Stimulated activated CD4-positive, alpha-beta T cell treated with anti-CD3 and anti-CD28 coated beads, Interleukin-15, amount 100 ng/mL, for 24 hours (primary cell): ENCODE measurements around the gene LGALS4.
"Not testable (repeated sequence)": the region's sequence is repeated elsewhere in the genome, so short reads cannot be mapped to it uniquely, and the experiment has no call there.

ENCODE experiments used
- DNase-seq: peaks from one replicate; pipeline ENCODE4 v3.0.0-alpha.2; 2020

LGALS4 gene

DNA sequence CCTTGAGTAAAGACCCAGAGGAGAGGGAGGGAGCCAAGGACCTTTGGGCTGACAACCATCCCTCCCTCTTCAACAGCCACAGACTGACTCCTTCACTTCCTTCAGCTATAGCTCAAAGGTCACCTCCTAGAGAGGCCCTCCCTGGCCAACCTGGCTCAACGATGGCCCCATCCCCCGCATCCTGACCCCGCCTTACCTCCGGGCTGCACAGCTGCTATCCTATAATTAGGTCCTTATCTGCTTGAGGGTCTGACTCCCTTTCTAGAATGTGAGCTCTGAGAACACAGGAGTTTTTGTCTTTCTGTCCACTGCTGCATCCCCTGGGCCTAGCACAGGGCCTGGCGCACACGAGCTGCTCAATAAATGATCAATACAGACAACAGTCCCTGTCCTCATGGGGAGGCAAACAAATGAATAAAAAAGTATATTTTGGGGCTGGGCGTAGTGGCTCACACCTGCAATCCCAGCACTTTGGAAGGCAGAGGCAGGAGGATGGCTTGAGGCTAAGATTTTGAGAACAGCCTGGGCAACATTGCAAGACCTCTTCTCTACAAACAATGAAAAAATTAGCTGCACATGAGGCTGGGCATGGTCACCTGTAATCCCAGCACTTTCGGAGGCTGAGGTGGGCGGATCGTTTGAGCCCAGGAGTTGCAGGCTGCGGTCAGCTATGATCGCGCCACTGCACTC, 6.6 kb upstream of the LGALS4 start:
- no peak for DNase-seq

DNA sequence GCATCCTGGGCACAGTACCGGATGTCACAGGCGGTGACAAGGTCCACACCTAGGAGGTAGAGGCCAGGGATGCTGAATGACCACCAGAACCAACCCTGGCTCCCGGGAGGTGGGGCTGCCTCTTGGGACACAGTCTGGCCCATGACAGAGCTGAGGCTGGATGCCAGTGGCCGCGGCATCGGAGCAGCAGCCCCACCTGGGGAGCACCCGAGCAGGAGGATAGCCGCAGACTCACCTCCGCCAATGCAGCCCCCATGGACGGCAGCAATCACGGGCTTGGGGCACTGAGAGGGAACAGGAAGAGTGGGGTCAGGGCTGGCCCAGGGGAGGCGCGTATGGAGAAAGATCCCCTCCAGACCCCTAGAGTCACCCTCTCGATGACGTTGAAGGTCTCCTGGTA, 4.3 kb upstream of the LGALS4 start:
- no peak for DNase-seq

DNA sequence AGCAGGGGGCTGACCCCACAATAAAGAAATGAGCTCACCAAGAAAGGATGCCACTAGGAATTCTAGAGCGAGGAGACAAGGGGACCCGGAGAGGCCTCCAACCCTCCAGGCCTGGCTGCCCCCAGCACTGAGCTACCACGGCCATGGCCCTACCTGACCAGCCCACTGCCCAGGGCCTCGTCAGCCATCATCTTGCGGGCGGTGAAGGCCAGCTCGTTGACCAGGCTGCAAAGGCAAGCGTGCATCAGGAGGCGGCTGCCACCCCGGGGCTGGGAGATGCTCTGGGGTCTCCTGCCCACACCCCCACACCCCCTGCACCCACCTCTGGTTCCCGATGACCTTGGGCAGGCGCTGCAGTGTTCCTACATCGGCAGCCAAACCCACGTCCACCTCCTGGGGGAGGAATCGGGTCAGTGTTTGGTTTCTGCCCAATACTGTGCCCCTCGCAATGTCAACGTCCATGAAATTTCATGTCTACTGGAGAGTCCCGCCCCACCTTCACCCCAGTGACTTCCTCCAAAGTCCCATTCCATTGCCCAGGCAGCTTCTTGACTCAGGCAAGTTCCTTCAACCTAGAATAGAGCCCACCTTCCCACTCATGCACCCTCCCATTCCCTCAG, 3.5 kb upstream of the LGALS4 start:
- DNase-seq = no peak

DNA sequence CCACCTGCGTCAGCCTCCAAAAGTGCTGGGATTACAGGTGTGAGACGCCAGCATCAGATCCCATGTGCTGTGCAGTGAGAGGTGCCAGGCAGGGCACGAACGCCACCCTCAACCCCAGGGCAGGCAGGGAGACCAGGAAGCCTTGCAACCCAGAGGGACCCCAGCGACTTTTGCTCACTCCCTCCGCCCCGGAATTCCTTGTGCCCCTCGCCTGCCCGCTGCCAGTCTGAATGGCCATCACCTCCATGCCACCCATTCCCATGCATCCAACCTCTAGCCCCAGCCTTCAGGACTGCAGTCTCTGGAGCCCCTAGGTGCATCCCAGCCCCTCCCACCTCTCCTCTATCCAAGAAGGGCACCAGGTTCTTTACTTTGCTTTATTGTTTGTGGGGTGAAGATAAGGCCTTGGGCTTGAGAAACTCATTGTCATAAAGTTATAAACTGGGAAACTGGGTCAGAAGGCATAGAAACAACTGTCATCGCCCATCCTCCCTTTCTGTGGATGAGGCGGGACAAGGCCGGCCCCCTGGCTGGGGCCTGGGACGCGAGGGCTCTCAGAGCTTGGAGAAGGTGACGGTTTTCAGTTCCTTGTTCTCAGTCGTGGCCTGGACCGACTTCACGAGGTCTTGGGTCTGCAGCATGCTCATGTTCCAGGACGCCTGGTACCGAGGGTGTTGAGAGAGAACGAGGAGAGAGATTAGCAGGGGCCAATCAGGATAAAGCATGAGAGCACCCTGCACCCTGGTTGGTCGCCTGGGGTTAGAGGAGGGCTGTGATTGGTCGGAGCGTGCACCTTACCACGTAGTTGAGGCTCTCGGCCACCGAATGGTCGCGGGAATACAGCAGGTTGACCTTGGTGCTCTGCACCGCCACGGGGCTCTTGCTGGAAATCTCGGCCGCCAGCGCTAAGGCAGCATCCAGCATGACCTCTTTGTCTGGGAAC, 2.6 kb upstream of the LGALS4 start:
- DNase-seq = no peak

DNA sequence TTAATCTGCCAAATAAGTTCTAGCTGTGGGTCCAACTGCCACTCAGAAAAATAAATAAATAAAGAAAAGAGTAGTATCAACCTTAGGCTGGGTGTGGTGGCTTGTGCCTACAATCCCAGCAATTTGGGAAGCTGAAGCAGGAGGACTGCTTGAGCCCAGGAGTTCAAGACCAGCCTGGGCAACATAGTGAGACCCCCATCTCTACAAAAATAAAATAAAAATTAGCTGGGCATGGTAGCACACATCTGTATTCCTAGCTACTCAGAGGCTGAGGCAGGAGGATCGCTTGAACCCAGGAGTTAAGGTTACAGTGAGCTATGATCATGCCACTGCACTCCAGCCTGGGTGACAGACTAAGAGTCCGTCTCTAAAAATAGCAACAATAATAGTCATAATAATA, 1.2 kb upstream of the LGALS4 start:
- DNase-seq = not testable (repeated sequence)

DNA sequence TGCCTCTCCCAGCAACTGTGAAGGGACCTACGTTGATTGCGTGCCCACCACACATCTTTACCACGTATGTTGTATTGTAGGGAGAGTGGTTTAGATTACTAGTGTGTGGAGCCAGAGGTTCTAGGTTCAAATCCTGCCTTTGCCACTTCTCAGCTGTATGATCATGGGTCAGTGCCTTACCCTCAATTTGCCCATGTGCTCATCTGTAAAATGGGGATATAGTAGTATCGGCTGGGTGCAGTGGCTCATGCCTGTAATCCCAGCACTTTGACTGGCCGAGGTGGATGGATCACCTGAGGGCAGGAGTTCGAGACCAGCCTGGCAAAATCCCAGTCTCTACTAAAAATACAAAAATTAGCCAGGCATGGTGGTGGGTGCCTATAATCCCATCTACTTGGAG, 578 bp upstream of the LGALS4 start:
- DNase-seq = no peak

DNA sequence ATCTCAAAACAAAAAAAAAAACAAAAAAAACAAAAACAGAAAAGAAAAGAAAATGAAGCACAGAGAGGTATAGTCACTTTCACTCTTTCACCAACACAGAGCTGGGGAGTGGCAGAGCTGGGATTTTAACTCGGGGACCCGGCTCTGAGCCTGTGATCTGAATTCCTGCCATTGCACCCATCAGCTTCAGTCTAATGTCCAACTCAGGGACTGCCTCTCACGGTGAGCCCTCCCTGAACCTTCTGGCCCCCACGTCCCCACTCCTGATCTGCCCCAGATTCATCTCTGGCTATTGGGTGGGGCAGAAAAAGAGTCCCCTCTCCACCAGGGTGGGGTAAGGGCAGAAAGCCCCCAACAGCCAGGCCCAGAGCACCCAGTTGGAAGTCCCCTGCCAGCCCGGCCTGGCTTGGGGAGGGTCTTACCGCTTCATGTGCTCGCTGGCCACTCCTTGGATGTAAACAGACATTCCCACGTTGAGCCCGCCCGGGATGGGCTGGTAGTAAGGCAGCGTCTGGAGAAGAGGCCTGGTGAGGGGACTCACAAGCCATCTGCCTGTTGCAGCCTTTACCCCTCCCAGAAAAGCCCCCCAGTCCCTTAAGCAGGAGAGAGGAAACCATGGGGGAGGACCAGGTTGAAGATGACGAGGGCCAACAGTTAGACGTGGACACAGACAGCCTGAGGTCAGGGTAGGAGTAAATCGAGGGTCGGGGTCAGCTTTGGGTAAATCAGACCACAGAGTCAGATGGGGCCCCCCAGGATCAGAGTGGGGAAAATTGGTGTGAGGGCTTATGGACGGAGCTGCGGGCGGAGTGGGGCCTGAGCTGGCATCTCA, 520 bp downstream of the LGALS4 start:
- DNase-seq = no peak

DNA sequence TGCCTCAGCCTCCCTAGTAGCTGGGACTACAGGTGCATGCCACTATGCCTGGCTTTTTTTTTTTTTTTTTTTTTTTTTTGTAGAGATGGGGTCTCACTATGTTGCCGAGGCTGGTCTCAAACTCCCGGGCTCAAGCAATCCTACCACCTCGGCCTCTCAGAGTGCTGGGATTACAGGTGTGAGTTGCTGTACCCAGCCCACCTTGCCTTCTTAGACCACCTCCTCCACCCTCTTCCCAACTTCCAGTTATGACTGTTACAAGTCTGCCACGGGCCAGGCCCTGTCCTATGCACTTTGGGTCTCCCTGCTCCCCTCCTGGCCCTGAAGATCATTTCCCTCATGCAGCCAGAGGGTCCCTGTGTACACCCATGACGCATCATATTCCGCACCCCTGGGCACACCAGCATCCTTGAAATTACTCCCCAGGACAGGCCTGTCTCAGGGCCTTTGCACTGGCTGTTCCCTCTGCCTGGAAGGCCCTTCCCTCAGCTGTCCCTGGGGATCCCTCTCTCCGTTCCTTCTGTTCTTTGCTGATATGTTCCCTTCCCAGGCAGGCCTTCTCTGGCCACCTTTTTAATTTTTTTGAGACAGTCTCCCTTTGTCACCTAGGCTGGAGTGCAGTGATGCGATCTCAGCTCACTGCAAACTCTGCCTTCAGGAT, 3.0 kb downstream of the LGALS4 start:
- no peak for DNase-seq

DNA sequence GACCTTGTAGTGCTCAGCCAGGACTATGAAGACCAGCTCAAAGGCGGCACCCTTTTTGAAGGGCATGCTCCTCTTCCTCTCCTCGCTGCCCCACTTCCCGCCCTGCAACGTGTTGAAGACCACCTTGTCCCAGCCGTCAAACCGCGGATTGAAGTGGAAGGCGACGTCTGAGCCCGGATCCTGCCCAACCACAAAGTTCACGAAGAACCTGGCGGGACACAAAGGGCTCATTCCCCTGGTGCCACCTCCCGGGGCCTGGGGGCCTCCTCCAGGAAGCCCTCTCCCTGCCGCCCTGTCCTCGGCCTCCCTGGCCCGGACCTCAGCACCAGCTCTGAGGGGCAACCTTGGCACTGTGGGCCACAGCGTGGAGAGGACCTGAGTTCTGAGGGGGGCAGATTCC, 4.0 kb downstream of the LGALS4 start:
- DNase-seq = no peak

DNA sequence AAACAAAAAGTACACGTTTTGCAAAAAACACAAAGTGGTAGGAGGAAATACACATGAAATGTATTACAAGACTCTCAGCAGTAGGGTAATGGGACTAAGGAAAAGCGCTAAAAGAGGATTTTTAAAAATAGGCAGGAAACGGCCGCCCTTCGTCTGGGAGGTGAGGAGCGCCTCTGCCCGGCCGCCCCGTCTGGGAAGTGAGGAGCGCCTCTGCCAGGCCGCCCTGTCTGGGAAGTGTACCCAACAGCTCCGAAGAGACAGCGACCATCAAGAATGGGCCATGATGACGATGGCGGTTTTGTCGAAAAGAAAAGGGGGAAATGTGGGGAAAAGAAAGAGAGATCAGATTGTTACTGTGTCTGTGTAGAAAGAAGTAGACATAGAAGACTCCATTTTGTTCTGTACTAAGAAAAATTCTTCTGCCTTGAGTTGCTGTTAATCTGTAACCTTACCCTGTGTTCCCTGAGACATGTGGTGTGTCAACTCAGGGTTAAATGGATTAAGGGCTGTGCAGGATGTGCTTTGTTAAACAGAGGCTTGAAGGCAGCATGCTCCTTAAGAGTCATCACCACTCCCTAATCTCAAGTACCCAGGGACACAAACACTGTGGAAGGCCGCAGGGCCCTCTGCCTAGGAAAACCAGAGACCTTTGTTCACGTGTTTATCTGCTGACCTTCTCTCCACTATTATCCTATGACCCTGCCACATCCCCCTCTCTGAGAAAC, 5.2 kb downstream of the LGALS4 start:
- DNase-seq = not testable (repeated sequence)

DNA sequence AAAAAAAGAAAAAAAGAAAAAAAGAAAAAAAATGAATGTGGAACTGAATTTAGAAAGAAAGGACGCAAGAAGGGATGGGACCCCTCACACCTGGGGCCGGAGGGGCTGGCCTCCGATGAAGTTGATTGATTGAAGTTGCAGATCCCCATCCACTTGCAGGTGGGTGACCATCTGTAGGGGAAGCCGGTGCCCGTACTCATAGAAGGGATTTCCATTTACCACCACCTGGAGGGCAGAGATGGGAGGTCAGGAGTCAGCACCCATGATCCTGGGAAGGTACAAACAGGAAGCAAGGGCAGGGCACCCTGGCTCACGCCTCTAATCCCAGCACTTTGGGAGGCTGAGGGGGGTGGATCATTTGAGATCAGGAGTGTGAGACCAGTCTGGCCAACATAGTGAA, 6.4 kb downstream of the LGALS4 start:
- no peak for DNase-seq

DNA sequence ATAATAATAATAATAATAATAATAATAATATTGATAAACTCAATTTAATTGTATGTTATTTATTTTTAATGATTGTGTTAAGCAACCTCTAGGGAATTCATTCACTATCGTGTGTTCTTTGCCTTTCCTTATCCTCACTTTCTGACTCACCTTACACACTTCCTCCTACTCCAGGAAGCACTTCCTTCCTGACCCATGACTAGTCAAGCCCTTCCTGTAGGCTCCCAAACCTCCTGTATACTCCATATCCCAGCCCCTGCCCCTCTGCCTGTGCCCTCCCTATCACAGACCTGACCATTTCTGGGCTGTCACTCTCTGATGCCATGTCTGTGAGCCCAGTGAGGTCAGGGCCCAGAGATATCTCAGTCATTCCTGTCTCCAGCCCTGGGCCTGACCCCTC, 7.6 kb downstream of the LGALS4 start:
- no peak for DNase-seq

DNA sequence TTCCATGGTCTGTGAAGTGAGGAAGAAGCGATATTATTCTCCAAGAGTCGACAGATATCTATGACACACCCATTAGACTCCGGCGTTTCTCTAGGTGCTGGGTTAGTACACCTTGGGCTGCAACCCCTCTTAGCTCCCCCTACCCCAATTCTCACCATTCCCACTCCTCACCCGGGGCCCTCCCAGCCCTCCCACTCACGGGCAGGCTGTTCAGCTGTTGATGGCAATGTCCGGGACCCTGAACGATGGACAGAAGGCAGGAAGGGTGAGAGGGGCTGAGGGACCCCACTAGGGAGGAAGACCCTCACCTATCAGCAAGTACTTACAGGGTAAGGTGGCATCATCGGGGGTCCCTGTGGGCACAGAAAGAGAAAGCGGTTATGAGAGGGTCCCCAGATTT, 9.2 kb downstream of the LGALS4 start:
- DNase-seq = no peak

DNA sequence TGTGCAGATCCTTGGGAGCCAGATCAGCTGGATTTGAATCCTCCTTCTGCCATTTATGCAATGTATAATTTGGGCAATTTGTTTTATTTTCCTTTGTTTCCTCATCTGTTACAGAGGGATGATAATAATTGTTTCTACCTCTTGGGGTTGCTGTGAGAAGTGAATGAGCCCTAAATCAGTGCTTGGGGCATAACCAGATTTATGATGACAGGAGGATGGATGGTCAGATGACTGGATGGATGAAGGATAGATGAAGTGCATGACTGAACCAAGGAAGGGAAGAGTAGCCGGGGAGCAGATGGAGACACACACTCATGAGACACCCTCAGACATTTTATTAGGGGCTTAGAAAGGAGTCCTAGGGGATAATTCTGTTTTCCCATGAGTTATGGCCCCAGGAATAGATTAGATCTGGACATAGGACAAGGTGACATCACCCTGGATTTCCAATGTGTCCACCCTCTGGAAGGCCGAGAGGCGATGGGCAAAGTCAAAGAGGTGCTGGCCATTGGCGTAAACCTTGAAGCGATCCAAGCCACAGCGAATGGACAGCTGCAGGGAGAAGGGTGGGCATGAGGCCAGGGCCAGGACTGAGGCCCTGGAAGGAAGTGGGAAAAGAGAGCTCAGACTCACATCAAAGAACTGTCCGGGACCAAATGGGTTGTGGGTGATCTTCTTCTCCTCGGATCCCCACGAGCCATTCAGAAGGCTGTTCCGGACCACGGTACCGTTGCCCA, 11.2 kb downstream of the LGALS4 start:
- no peak for DNase-seq

DNA sequence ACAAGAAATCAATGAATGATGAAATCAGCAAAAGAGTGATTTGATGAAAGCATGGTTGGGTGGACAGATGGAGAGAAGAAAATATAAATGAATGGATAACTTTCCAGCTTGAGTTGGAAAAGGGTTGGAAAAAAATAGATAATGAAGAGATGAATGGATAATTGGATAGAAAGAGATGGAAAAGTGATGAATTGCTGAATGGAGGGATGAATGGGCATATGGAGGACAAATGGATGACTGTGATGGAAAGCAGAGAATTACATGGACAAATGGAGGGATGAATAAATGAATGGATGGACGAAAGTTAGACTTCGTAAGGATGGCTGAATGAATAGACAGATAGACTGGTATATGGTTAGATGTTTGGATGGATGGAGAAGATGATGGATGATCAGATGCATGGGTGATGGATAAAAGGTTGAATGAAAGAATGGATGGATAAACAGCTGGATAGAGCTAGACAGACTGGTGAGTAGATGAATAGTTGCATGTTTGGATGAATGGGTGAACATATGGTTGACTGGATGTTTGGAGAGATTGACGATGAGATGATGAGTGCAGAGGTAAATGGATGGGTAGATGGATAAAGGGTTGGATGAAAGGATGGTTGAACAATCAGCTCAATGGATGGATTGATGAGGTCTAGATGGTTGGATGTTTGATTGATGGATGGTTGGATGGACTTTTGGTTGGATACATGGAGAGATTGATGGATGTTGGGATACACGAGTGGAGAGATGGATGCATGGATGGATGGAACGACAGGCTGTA, 12.0 kb downstream of the LGALS4 start:
- no peak for DNase-seq

DNA sequence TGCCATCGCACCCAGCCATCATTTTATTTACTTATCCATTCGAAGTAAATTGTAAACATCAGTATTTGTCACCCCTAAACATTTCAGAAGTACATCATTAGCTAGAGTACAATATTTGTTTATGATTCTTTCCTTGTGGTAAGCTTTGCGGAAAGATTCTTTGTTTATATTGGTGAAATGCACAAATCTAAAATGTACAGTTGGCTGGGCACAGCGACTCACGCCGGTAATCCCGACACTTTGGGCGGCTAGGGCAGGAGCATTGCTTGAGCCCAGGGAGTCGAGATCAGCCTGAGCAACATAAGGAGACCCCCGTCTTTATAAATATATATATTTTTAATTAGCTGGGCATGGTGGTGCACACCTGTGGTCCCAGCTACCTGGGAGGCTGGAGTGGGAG, 13.6 kb downstream of the LGALS4 start:
- DNase-seq = no peak

DNA sequence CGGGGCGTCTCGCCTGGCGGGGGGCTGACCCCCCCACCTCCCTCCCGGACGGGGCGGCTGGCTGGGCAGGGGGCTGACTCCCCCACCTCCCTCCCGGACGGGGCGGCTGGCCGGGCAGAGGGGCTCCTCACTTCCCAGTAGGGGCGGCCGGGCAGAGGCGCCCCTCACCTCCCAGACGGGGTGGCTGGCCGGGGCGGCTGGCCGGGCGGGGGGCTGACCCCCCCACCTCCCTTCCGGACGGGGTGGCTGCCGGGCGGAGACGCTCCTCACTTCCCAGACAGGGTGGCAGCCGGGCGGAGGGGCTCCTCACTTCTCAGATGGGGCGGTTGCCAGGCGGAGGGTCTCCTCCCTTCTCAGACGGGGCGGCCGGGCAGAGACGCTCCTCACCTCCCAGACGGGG, 15.0 kb downstream of the LGALS4 start:
- DNase-seq = not testable (repeated sequence)

DNA sequence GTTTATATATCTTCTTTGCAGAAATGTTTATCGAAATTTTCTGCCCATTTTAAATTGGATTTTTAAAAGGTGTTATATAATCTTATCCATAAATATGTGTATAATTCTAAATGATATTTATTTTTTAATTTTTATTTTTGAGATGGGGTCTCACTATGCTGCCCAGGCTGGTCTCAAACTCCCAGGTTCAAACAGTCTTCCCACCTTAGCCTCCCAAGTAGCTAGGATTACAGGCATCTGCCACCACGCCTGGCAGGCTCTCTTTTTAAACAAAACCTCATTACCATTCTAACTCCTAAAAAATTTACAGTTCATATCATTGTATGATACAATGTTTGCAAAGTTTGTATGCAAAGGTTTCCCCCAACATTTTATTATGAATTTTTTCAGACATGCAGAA, 16.6 kb downstream of the LGALS4 start:
- no peak for DNase-seq

DNA sequence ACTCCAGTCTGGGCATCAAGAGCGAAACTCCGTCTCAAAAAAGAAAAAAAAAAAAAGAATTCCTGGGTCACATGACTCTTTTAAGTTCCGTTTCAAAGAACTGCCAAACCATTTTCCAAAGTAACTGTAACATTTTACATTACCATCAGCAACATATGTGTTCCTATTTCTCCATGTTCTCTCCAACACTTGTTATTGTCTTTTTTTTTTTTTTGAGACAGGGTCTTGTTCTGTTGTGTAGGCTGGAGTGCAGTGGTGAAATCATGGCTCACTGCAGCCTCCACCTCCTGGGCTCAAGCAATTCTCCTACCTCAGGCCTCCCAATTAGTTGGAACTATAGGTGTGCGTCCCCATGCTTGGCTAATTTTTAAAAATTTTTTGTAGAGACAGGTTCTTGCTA, 17.2 kb downstream of the LGALS4 start:
- DNase-seq = no peak

DNA sequence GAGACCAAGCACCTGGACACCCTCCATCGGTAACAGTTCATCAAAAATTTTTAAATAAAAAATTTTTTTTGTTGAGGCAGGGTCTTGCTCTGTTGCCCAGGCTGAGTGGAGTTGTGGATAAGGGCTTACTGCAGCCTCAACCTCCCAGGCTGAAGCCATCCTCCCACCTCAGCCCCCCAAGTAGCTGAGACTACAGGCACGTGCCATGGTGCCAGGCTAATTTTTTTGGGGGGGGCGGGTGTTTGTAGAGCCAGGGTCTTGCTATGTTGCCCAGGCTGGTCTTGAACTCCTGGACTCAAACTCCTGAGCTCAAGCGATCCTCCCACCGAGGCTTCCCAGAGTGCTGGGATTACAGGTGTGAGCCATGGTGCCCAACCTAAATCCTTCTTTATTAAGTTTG, 19.1 kb downstream of the LGALS4 start:
- no peak for DNase-seq
